HEK293 (cell line): ENCODE measurements around the gene SDE2.
"Not testable (repeated sequence)": the region's sequence is repeated elsewhere in the genome, so short reads cannot be mapped to it uniquely, and the experiment has no call there.

Experiments used
- CTCF ChIA-PET: fragments of 350-600 bp; formaldehyde crosslinking; extraction: SDS; loops from one replicate; lab custom pipeline; 2021; ENCODE audit warnings: antibody characterized with exemption; lab: Yijun Ruan, JAX
- POLR2A ChIA-PET: fragments of 300-600 bp; formaldehyde crosslinking; extraction: SDS; loops from one replicate; lab custom pipeline; 2020; ENCODE audit warnings: antibody characterized with exemption, inconsistent platforms; lab: Yijun Ruan, JAX
- H3K27ac ChIP-seq: fragments of 200-500 bp; sonication (Bioruptor generic); 2 replicates; pipeline ENCODE4 v1.5.1; 2014; ENCODE audit warnings: low read depth, low read length, control low read depth, inconsistent platforms; ENCODE audit errors: extremely low read depth
- H3K36me3 ChIP-seq, 2 experiments: fragments of 200-500 bp in 1 of 2; sonication (Bioruptor generic) in 1 of 2; 1 replicate in 1 of 2; 2 replicates in 1 of 2; pipeline ENCODE4 v1.5.1; 2014 to 2017; ENCODE audit warnings: inconsistent platforms in 2 of 2, low read length in 2 of 2; ENCODE audit not compliant: control insufficient read depth in 2 of 2, insufficient read depth in 1 of 2
- H3K4me1 ChIP-seq: fragments of 200-500 bp; sonication (Bioruptor generic); 2 replicates; pipeline ENCODE4 v1.5.1; 2014; ENCODE audit warnings: mild to moderate bottlenecking, low read length, inconsistent platforms; ENCODE audit not compliant: control insufficient read depth, insufficient read depth
- H3K4me3 ChIP-seq: 2 replicates; pipeline ENCODE4 v1.5.1; 2011; ENCODE audit warnings: low read depth, mild to moderate bottlenecking, control low read depth, low read length, moderate library complexity
- H3K9me3 ChIP-seq: fragments of 200-500 bp; sonication (Bioruptor generic); 2 replicates; pipeline ENCODE4 v1.5.1; 2014; ENCODE audit warnings: low read depth, low read length, inconsistent platforms; ENCODE audit not compliant: control insufficient read depth, insufficient read depth
- ATF2 ChIP-seq: fragments of 450-650 bp; formaldehyde crosslinking; IDR thresholded peaks from 2 replicates; pipeline ENCODE4 v1.5.1; 2016; ENCODE audit warnings: missing biosample characterization, missing genetic modification characterization, low read depth
- KLF1 ChIP-seq: fragments of 450-650 bp; formaldehyde crosslinking; IDR thresholded peaks from 2 replicates; pipeline ENCODE4 v1.5.1; 2016; ENCODE audit warnings: missing biosample characterization, missing genetic modification characterization
- KLF9 ChIP-seq: fragments of 450-650 bp; formaldehyde crosslinking; IDR thresholded peaks from 2 replicates; pipeline ENCODE4 v1.5.1; 2016; ENCODE audit warnings: missing biosample characterization, missing genetic modification characterization, low read depth
- OSR2 ChIP-seq: fragments of 450-650 bp; formaldehyde crosslinking; IDR thresholded peaks from 2 replicates; pipeline ENCODE4 v1.5.1; 2016; ENCODE audit warnings: missing biosample characterization, missing genetic modification characterization
- PRDM10 ChIP-seq: fragments of 450-650 bp; formaldehyde crosslinking; IDR thresholded peaks from 2 replicates; pipeline ENCODE4 v1.5.1; 2016; ENCODE audit warnings: missing biosample characterization, missing genetic modification characterization
- TSHZ1 ChIP-seq: fragments of 450-650 bp; formaldehyde crosslinking; IDR thresholded peaks from 2 replicates; pipeline ENCODE4 v1.5.1; 2016; ENCODE audit warnings: missing biosample characterization, missing genetic modification characterization, borderline replicate concordance
- YY2 ChIP-seq: fragments of 450-650 bp; formaldehyde crosslinking; IDR thresholded peaks from 2 replicates; pipeline ENCODE4 v1.5.1; 2016; ENCODE audit warnings: missing biosample characterization, missing genetic modification characterization
- ZFHX2 ChIP-seq: fragments of 450-650 bp; formaldehyde crosslinking; conservative IDR thresholded peaks from 2 replicates; pipeline ENCODE4 v1.5.1; 2016; ENCODE audit warnings: missing biosample characterization, missing genetic modification characterization
- ZNF121 ChIP-seq: fragments of 450-650 bp; formaldehyde crosslinking; IDR thresholded peaks from 2 replicates; pipeline ENCODE4 v1.5.1; 2016; ENCODE audit warnings: missing biosample characterization, missing genetic modification characterization
- ZNF140 ChIP-seq: fragments of 450-650 bp; formaldehyde crosslinking; IDR thresholded peaks from 2 replicates; pipeline ENCODE4 v1.5.1; 2016; ENCODE audit warnings: missing biosample characterization, missing genetic modification characterization
- ZNF202 ChIP-seq: fragments of 450-650 bp; formaldehyde crosslinking; IDR thresholded peaks from 2 replicates; pipeline ENCODE4 v1.5.1; 2016; ENCODE audit warnings: missing biosample characterization, missing genetic modification characterization, borderline replicate concordance
- ZNF600 ChIP-seq: fragments of 450-650 bp; formaldehyde crosslinking; IDR thresholded peaks from 2 replicates; pipeline ENCODE4 v1.5.1; 2016; ENCODE audit warnings: missing biosample characterization, missing genetic modification characterization
- ZNF629 ChIP-seq: fragments of 450-650 bp; formaldehyde crosslinking; IDR thresholded peaks from 2 replicates; pipeline ENCODE4 v1.5.1; 2017; ENCODE audit warnings: missing biosample characterization, missing genetic modification characterization
- ZNF701 ChIP-seq: fragments of 450-650 bp; formaldehyde crosslinking; IDR thresholded peaks from 2 replicates; pipeline ENCODE4 v1.5.1; 2016; ENCODE audit warnings: missing biosample characterization, missing genetic modification characterization
- ZSCAN16 ChIP-seq: fragments of 450-650 bp; formaldehyde crosslinking; IDR thresholded peaks from 2 replicates; pipeline ENCODE4 v1.5.1; 2016; ENCODE audit warnings: missing biosample characterization, missing genetic modification characterization

SDE2 gene

GRCh38 chr1:225936523-225936922 is 62.6 kb downstream of the SDE2 start (continued):
- TF ChIP-seq PRDM10 (tag by site-specific recombination), result no peak
- no peak for TF ChIP-seq KLF1 (tag by site-specific recombination)
- no peak for TF ChIP-seq KLF9 (tag by site-specific recombination)
- no peak for TF ChIP-seq ZNF202 (tag by site-specific recombination)
- no peak for TF ChIP-seq ZNF600 (tag by site-specific recombination)
- no peak for TF ChIP-seq TSHZ1 (tag by site-specific recombination)

- H3K4me1 ChIP-seq, H3K4me3 ChIP-seq, H3K9me3 ChIP-seq, H3K36me3 ChIP-seq, H3K27ac ChIP-seq: not testable (repeated sequence)
- ChIA-PET POLR2A (interaction anchor here (6.0 kb wide), 1 partner anchor 12 kb away, joined by 32 read pairs; the partner anchor contains the start of gene PYCR2), CTCF (interaction anchor here (0.5 to 0.8 kb wide), 5 partner anchors 38 to 476 kb away, joined by 3 to 6 read pairs (median 3); no protein-coding TSS in a partner anchor)
- TF ChIP-seq ZNF121, result 0 out of 2 replicates have a peak, but pooled peaks have one; percentile 5
These were observed 63.1 kb downstream of the SDE2 start for GRCh38 chr1:225936086-225936485.

GRCh38 chr1:225934711-225935110 is 64.4 kb downstream of the SDE2 start:
- H3K4me1 ChIP-seq, result no peaks in the 10 kb centered on the region
- CTCF ChIA-PET, result interaction anchor here (0.9 to 1.4 kb wide), 4 partner anchors 23 to 460 kb away, joined by 3 to 6 read pairs (median 4); no protein-coding TSS in a partner anchor
- H3K9me3 ChIP-seq, result no peaks in the 10 kb centered on the region
- no peak overlapping the region for H3K4me3 ChIP-seq
- TF ChIP-seq ATF2, result peak; percentile 89
- TF ChIP-seq YY2 (tag by site-specific recombination), result 0 out of 2 replicates have a peak, but pooled peaks have one; percentile 20
- peak; percentile 82; the same call in 1 of the 2 replicates for TF ChIP-seq ZNF140
- TF ChIP-seq ZSCAN16 (tag by site-specific recombination), result no peak
- TF ChIP-seq OSR2 (tag by site-specific recombination), result peak; percentile 12; the same call in 1 of the 2 replicates
- TF ChIP-seq ZNF629 (tag by site-specific recombination), result peak; percentile 78
- TF ChIP-seq ZNF701, result no peak
- TF ChIP-seq ZFHX2, result 0 out of 2 replicates have a peak, but pooled peaks have one; percentile 10
- POLR2A ChIA-PET, result interaction anchor here (6.0 kb wide), 1 partner anchor 11 kb away, joined by 32 read pairs; the partner anchor contains the start of gene PYCR2
- no peak overlapping the region for H3K27ac ChIP-seq
- no peaks in the 10 kb centered on the region for H3K36me3 ChIP-seq
